Measurements from ENCODE around the gene MAN2C1.

DNA sequence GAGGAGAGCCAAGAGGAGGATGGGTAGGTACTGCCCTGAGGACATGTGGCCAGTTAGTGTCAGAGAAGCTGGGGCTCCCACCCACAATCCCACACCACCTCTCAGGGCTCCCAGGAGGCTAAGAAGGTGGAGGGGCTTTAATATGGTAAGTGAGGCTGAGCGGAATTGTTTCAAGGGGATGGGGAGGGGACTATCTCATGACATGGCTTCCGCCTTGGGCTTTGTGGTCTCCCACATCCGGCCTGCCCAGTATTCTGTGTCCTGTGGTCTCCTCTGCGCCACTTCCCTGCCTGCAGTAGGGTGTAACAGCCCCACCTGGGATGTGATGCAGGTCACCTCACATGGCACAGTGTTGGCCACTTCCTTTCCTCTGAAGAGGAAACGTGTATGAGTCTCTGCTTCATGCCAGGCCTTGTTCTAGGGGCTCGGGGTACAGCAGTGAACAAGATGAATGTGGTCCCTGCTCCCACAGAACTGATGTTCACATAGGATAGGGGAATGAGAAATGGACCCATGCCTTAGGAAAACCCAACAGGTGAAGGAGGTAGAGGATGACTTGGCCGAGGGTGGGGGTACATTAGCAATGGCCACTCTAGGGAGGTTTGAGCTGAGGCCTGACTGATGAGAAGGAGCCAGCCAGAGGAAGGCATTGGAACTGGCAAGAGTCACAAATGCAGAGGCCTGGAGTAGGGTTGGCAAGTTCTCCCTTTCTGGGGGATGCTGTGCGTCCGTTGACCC lies 18.4 kb downstream of the MAN2C1 start:
- TF ChIP-seq EZH2 (IDR thresholded peaks at IDR 0.05; ENCODE audit: borderline replicate concordance, low read depth, low read length, poor library complexity, severe bottlenecking), result no peak
- TF ChIP-seq, protein P1, sequence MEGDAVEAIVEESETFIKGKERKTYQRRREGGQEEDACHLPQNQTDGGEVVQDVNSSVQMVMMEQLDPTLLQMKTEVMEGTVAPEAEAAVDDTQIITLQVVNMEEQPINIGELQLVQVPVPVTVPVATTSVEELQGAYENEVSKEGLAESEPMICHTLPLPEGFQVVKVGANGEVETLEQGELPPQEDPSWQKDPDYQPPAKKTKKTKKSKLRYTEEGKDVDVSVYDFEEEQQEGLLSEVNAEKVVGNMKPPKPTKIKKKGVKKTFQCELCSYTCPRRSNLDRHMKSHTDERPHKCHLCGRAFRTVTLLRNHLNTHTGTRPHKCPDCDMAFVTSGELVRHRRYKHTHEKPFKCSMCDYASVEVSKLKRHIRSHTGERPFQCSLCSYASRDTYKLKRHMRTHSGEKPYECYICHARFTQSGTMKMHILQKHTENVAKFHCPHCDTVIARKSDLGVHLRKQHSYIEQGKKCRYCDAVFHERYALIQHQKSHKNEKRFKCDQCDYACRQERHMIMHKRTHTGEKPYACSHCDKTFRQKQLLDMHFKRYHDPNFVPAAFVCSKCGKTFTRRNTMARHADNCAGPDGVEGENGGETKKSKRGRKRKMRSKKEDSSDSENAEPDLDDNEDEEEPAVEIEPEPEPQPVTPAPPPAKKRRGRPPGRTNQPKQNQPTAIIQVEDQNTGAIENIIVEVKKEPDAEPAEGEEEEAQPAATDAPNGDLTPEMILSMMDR (conservative IDR thresholded peaks at IDR 0.05; ENCODE audit: low read depth, low read length), result no peak
